ENCODE data around the gene PEAK1.

PEAK1 gene

DNA sequence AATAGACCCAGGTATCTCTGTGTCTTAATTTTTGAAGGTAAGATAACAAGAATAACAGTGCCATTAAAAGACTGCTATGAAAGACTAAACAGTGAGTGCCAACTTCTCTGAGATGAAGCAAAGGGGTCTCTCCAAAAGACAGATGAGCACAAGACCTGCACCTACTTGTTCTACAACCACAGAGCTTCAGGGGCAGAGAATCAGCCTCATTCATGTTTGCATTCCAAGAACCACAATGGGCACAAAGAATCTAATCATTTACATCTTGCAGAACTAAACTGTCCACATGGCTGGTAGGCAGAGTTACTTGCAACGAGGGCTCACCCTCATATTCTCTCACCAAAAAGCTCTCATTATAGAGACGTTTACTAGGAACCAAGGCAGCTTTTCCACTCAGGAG is 83.9 kb downstream of the PEAK1 start:
- H3K27me3 ChIP-seq (ENCODE audit: low read length) = no peaks in the 10 kb centered on the region
- H2AFZ ChIP-seq (ENCODE audit: low read depth, low read length, severe bottlenecking) = no peak overlapping the region
- H4K20me1 ChIP-seq (ENCODE audit: low read depth, low read length) = no peaks in the 10 kb centered on the region
- no peaks in the 10 kb centered on the region for H3K9me3 ChIP-seq (ENCODE audit: insufficient read depth, low read length)
- TF ChIP-seq EZH2phosphoT487 (conservative IDR thresholded peaks at IDR 0.05; ENCODE audit: low read length) = no peak
- TF ChIP-seq, protein P1, sequence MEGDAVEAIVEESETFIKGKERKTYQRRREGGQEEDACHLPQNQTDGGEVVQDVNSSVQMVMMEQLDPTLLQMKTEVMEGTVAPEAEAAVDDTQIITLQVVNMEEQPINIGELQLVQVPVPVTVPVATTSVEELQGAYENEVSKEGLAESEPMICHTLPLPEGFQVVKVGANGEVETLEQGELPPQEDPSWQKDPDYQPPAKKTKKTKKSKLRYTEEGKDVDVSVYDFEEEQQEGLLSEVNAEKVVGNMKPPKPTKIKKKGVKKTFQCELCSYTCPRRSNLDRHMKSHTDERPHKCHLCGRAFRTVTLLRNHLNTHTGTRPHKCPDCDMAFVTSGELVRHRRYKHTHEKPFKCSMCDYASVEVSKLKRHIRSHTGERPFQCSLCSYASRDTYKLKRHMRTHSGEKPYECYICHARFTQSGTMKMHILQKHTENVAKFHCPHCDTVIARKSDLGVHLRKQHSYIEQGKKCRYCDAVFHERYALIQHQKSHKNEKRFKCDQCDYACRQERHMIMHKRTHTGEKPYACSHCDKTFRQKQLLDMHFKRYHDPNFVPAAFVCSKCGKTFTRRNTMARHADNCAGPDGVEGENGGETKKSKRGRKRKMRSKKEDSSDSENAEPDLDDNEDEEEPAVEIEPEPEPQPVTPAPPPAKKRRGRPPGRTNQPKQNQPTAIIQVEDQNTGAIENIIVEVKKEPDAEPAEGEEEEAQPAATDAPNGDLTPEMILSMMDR (IDR thresholded peaks at IDR 0.05; ENCODE audit: insufficient read depth, low read length, poor library complexity, severe bottlenecking) = no peak
- H3K9ac ChIP-seq (ENCODE audit: low read length) = no peak overlapping the region
- no peak overlapping the region for H3K4me3 ChIP-seq (ENCODE audit: insufficient read depth, low read length, poor library complexity, severe bottlenecking)
- H3K9me2 ChIP-seq (replicated peaks; ENCODE audit: insufficient read depth, low read length) = no peaks in the 10 kb centered on the region
- H3F3A ChIP-seq (ENCODE audit: insufficient read depth) = no peaks in the 10 kb centered on the region
- H3K4me2 ChIP-seq (ENCODE audit: low read depth, low read length, poor library complexity, severe bottlenecking) = no peak overlapping the region
- no peak overlapping the region for H3K27ac ChIP-seq (ENCODE audit: low read depth, low read length)
- H3K79me2 ChIP-seq (ENCODE audit: insufficient read depth, low read length) = no peaks in the 10 kb centered on the region
- no peaks in the 10 kb centered on the region for H3K36me3 ChIP-seq (ENCODE audit: low read length)

DNA sequence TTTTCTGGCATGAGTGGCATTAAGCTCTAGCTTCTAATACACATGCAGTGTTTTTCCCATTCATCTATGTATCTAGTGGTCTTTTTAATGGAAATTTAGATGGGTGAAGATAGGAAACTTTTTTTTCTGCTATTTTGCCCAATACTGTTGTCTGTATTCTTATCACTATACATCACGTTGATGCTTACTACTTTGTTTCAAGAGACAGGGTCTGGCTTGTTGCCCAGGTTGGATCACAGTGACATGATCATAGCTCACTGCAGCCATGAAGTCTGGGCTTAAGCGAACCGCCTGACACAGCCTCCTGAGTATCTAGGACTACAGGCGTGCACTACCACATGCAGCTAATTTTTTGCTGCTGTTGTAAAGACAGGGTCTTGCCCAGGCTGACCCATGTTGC is 84.6 kb downstream of the PEAK1 start:
- Histone ChIP-seq H3K27me3 (ENCODE audit: low read length) (no peaks in the 10 kb centered on the region), H3K79me2 (ENCODE audit: insufficient read depth, low read length) (no peaks in the 10 kb centered on the region), H3K9ac (ENCODE audit: low read length) (no peak overlapping the region), H3K9me2 (replicated peaks; ENCODE audit: insufficient read depth, low read length) (no peaks in the 10 kb centered on the region), H3K27ac (ENCODE audit: low read depth, low read length) (no peak overlapping the region), H2AFZ (ENCODE audit: low read depth, low read length, severe bottlenecking) (no peak overlapping the region), H3K4me3 (ENCODE audit: insufficient read depth, low read length, poor library complexity, severe bottlenecking) (no peak overlapping the region), H3K36me3 (ENCODE audit: low read length) (no peaks in the 10 kb centered on the region), H3K9me3 (ENCODE audit: insufficient read depth, low read length) (no peaks in the 10 kb centered on the region), H4K20me1 (ENCODE audit: low read depth, low read length) (no peaks in the 10 kb centered on the region), H3F3A (ENCODE audit: insufficient read depth) (no peaks in the 10 kb centered on the region), H3K4me2 (ENCODE audit: low read depth, low read length, poor library complexity, severe bottlenecking) (no peak overlapping the region)
- TF ChIP-seq EZH2phosphoT487 (conservative IDR thresholded peaks at IDR 0.05; ENCODE audit: low read length) = no peak
- TF ChIP-seq, protein P1 (IDR thresholded peaks at IDR 0.05; ENCODE audit: insufficient read depth, low read length, poor library complexity, severe bottlenecking) = no peak

GRCh38 chr15:77333166-77333565 is 86.7 kb downstream of the PEAK1 start:
- Histone ChIP-seq H3K9me3 (ENCODE audit: insufficient read depth, low read length) (no peaks in the 10 kb centered on the region), H3K9me2 (replicated peaks; ENCODE audit: insufficient read depth, low read length) (no peaks in the 10 kb centered on the region), H4K20me1 (ENCODE audit: low read depth, low read length) (no peaks in the 10 kb centered on the region), H2AFZ (ENCODE audit: low read depth, low read length, severe bottlenecking) (no peak overlapping the region), H3K36me3 (ENCODE audit: low read length) (no peaks in the 10 kb centered on the region), H3K27me3 (ENCODE audit: low read length) (no peaks in the 10 kb centered on the region), H3K4me2 (ENCODE audit: low read depth, low read length, poor library complexity, severe bottlenecking) (no peak overlapping the region), H3K9ac (ENCODE audit: low read length) (no peak overlapping the region), H3K79me2 (ENCODE audit: insufficient read depth, low read length) (no peaks in the 10 kb centered on the region), H3F3A (ENCODE audit: insufficient read depth) (no peaks in the 10 kb centered on the region), H3K27ac (ENCODE audit: low read depth, low read length) (no peak overlapping the region), H3K4me3 (ENCODE audit: insufficient read depth, low read length, poor library complexity, severe bottlenecking) (no peak overlapping the region)
- TF ChIP-seq, protein P1 (IDR thresholded peaks at IDR 0.05; ENCODE audit: insufficient read depth, low read length, poor library complexity, severe bottlenecking) = no peak
- TF ChIP-seq EZH2phosphoT487 (conservative IDR thresholded peaks at IDR 0.05; ENCODE audit: low read length) = no peak

All from SU-DHL-6 (cell line).